IMR-90 (cell line): Measurements from ENCODE around the gene OR51A7. TPM values are rescaled to one million over a fixed set of nuclear protein-coding genes. Genes with fewer than 3 reads are reported as not detected.

Source experiments
- ATAC-seq: fragments of 200-7000 bp; cut with Tn5 transposase; 2 replicates; pipeline ENCODE4 v1.9.1; 2020; ENCODE audit warnings: low read depth, mild to moderate bottlenecking, moderate library complexity
- BruUV-seq: library from RNA; stranded (reverse); fragments of 400-500 nt; replicated peaks from 2 replicates; lab custom pipeline; 2021; lab: Mats Ljungman, UMichigan
- CTCF ChIA-PET: fragments of 300-600 bp; formaldehyde crosslinking; extraction: SDS; loops from one replicate; lab custom pipeline; 2021; ENCODE audit warnings: antibody characterized with exemption; lab: Yijun Ruan, JAX
- POLR2A ChIA-PET: fragments of 300-600 bp; sonication (Branson Sonifier 250); formaldehyde crosslinking; loops from one replicate; lab custom pipeline; 2022; ENCODE audit warnings: antibody characterized with exemption; ENCODE audit not compliant: unreplicated experiment; lab: Charles Lee
- DNase-seq: peaks from one replicate; pipeline ENCODE4 v3.0.0; 2013
- H2AFZ ChIP-seq: replicated peaks from 2 replicates; pipeline ENCODE3; 2013; ENCODE audit warnings: low read length, mild to moderate bottlenecking; ENCODE audit not compliant: poor library complexity
- H2AK5ac ChIP-seq: 2 replicates; pipeline ENCODE4 v1.6.1; 2013; ENCODE audit warnings: low read depth, low read length, inconsistent platforms
- H2AK9ac ChIP-seq: replicated peaks from 2 replicates; pipeline ENCODE3; 2013; ENCODE audit warnings: mild to moderate bottlenecking, low read depth, low read length, moderate library complexity; ENCODE audit not compliant: poor library complexity
- H2BK120ac ChIP-seq: 2 replicates; pipeline ENCODE4 v1.6.1; 2013; ENCODE audit warnings: low read depth, low read length, inconsistent platforms
- H2BK15ac ChIP-seq: 3 replicates; pipeline ENCODE4 v1.6.1; 2013; ENCODE audit warnings: low read depth, low read length, inconsistent platforms
- H2BK20ac ChIP-seq: 2 replicates; pipeline ENCODE4 v1.6.1; 2013; ENCODE audit warnings: low read depth, mild to moderate bottlenecking, inconsistent platforms, low read length, moderate library complexity
- H2BK5ac ChIP-seq: 2 replicates; pipeline ENCODE4 v1.6.1; 2013; ENCODE audit warnings: mild to moderate bottlenecking, low read depth, low read length, inconsistent platforms; ENCODE audit not compliant: poor library complexity, severe bottlenecking
- H3K14ac ChIP-seq: replicated peaks from 2 replicates; pipeline ENCODE4 v1.6.1; 2013; ENCODE audit warnings: low read depth, low read length, inconsistent platforms
- H3K18ac ChIP-seq: 2 replicates; pipeline ENCODE4 v1.6.1; 2013; ENCODE audit warnings: low read depth, low read length, control low read depth
- H3K23ac ChIP-seq: 2 replicates; pipeline ENCODE4 v1.6.1; 2013; ENCODE audit warnings: low read depth, low read length, inconsistent platforms
- H3K27ac ChIP-seq: 2 replicates; pipeline ENCODE4 v1.5.1; 2013; ENCODE audit warnings: mild to moderate bottlenecking, control low read depth, low read length; ENCODE audit not compliant: insufficient read depth
- H3K27me3 ChIP-seq: 2 replicates; pipeline ENCODE4 v1.6.1; 2013; ENCODE audit warnings: low read length; ENCODE audit not compliant: control insufficient read depth, insufficient read depth
- H3K36me3 ChIP-seq: 2 replicates; pipeline ENCODE4 v1.6.1; 2013; ENCODE audit warnings: low read length, mixed read lengths; ENCODE audit not compliant: control insufficient read depth, insufficient read depth
- H3K4ac ChIP-seq: 2 replicates; pipeline ENCODE4 v1.6.1; 2013; ENCODE audit warnings: low read depth, low read length, inconsistent platforms
- H3K4me1 ChIP-seq: 2 replicates; pipeline ENCODE4 v1.6.1; 2013; ENCODE audit warnings: low read length, mixed read lengths; ENCODE audit not compliant: control insufficient read depth, insufficient read depth
- H3K4me2 ChIP-seq: 2 replicates; pipeline ENCODE4 v1.6.1; 2013; ENCODE audit warnings: low read depth, mild to moderate bottlenecking, control low read depth, low read length, moderate library complexity
- H3K4me3 ChIP-seq: 2 replicates; pipeline ENCODE4 v1.5.1; 2013; ENCODE audit warnings: low read depth, mild to moderate bottlenecking, control low read depth, low read length, moderate library complexity; ENCODE audit not compliant: insufficient read depth
- H3K56ac ChIP-seq: 2 replicates; pipeline ENCODE4 v1.6.1; 2013; ENCODE audit warnings: low read length, inconsistent platforms; ENCODE audit not compliant: insufficient read depth; ENCODE audit errors: extremely low read depth
- H3K79me1 ChIP-seq, 2 experiments: 2 replicates each; pipeline ENCODE4 v1.6.1; 2013; ENCODE audit warnings: low read length in 2 of 2, inconsistent platforms in 1 of 2, low read depth in 1 of 2
- H3K9ac ChIP-seq: 2 replicates; pipeline ENCODE4 v1.6.1; 2013; ENCODE audit warnings: low read depth, low read length, control low read depth
- H3K9me1 ChIP-seq: 2 replicates; pipeline ENCODE4 v1.6.1; 2013; ENCODE audit warnings: low read length, inconsistent platforms; ENCODE audit not compliant: insufficient read depth
- H3K9me3 ChIP-seq: 2 replicates; pipeline ENCODE4 v1.6.1; 2013; ENCODE audit warnings: low read length; ENCODE audit not compliant: control insufficient read depth, insufficient read depth
- H4K20me1 ChIP-seq: 2 replicates; pipeline ENCODE4 v1.6.1; 2013; ENCODE audit warnings: low read length, inconsistent platforms; ENCODE audit not compliant: insufficient read depth
- H4K5ac ChIP-seq: 2 replicates; pipeline ENCODE4 v1.6.1; 2013; ENCODE audit warnings: mild to moderate bottlenecking, low read depth, low read length, control low read depth
- H4K8ac ChIP-seq, 2 experiments: 2 replicates each; pipeline ENCODE4 v1.6.1; 2013; ENCODE audit warnings: low read depth in 2 of 2, low read length in 2 of 2, control low read depth in 1 of 2, inconsistent platforms in 1 of 2
- H4K91ac ChIP-seq: 2 replicates; pipeline ENCODE4 v1.6.1; 2013; ENCODE audit warnings: low read depth, low read length, inconsistent platforms; ENCODE audit not compliant: insufficient read depth
- BHLHE40 ChIP-seq: fragments of 150-350 bp; IDR thresholded peaks from 2 replicates; pipeline ENCODE4 v1.6.1; 2016; ENCODE audit warnings: mild to moderate bottlenecking, low read depth, low read length
- CEBPB ChIP-seq: IDR thresholded peaks from 2 replicates; pipeline ENCODE4 v1.6.1; 2012; ENCODE audit warnings: low read depth, low read length, improper control_type of control experiment
- CHD1 ChIP-seq: IDR thresholded peaks from 2 replicates; pipeline ENCODE4 v1.6.1; 2012; ENCODE audit warnings: low read depth, low read length, improper control_type of control experiment
- FOS ChIP-seq: fragments of 150-350 bp; IDR thresholded peaks from 2 replicates; pipeline ENCODE4 v1.6.1; 2016; ENCODE audit warnings: low read depth, low read length
- MAFK ChIP-seq: IDR thresholded peaks from 2 replicates; pipeline ENCODE4 v1.6.1; 2012; ENCODE audit warnings: low read depth, low read length, improper control_type of control experiment
- MAZ ChIP-seq: IDR thresholded peaks from 2 replicates; pipeline ENCODE4 v1.6.1; 2012; ENCODE audit warnings: low read depth, mild to moderate bottlenecking, low read length, improper control_type of control experiment, moderate library complexity, borderline replicate concordance
- MXI1 ChIP-seq: IDR thresholded peaks from 2 replicates; pipeline ENCODE4 v1.6.1; 2012; ENCODE audit warnings: low read depth, mild to moderate bottlenecking, low read length, moderate library complexity, borderline replicate concordance
- POLR2A ChIP-seq: IDR thresholded peaks from 2 replicates; pipeline ENCODE4 v1.6.1; 2012; ENCODE audit warnings: mild to moderate bottlenecking, low read depth, low read length
- RAD21 ChIP-seq: IDR thresholded peaks from 2 replicates; pipeline ENCODE4 v1.6.1; 2012; ENCODE audit warnings: low read length, improper control_type of control experiment
- RCOR1 ChIP-seq: IDR thresholded peaks from 2 replicates; pipeline ENCODE4 v1.6.1; 2012; ENCODE audit warnings: mild to moderate bottlenecking, low read length, improper control_type of control experiment; ENCODE audit not compliant: insufficient replicate concordance
- RFX5 ChIP-seq: IDR thresholded peaks from 2 replicates; pipeline ENCODE4 v1.8.0; 2012; ENCODE audit warnings: low read depth, mild to moderate bottlenecking, low read length, moderate library complexity
- SMC3 ChIP-seq: fragments of 150-350 bp; IDR thresholded peaks from 2 replicates; pipeline ENCODE4 v1.6.1; 2016; ENCODE audit warnings: low read depth, mild to moderate bottlenecking, antibody characterized with exemption, low read length, moderate library complexity
- WGBS, 2 experiments: methylation state at CpG; one replicate each; pipeline versions ENCODE4 v1.1.5 to v1.1.7; 2013; ENCODE audit warnings: missing lambda C conversion rate in 2 of 2; ENCODE audit not compliant: insufficient read length in 1 of 2; ENCODE audit errors: extremely low coverage in 2 of 2; 5-methylcytosine and 5-hydroxymethylcytosine counted together
- dilution Hi-C: fragments of 300-500 bp; cut with HindIII; formaldehyde crosslinking; loops from one replicate; pipeline ENCODE4 v1.14.3; 2018; ENCODE audit warnings: low sequenced_read_pairs; ENCODE audit not compliant: unreplicated experiment
- in situ Hi-C: fragments of 300-500 bp; cut with MboI; formaldehyde crosslinking; loops from 3 replicates; pipeline ENCODE4 v1.14.3; 2019; ENCODE audit warnings: low sequenced_read_pairs, inconsistent platforms, mixed read lengths
- intact Hi-C: fragments of 100-400 bp; cut with micrococcal nuclease; formaldehyde crosslinking; loops from 2 replicates; pipeline ENCODE4 v1.10.0; 2022
- polyA plus RNA-seq, 3 experiments: library from polyadenylated mRNA; depleted of rRNA; stranded (reverse); fragments of >200 nt; gene quantifications; 2 replicates each; pipeline ENCODE4 v1.2.3, GENCODE V29; 2012; ENCODE audit warnings: low replicate concordance in 1 of 3
- total RNA-seq: library from RNA; depleted of rRNA; stranded (reverse); fragments of >200 nt; gene quantifications from 2 replicates; pipeline ENCODE4 v1.2.3, GENCODE V29; 2012
- TF ChIP-seq, protein P1 (sequence below): fragments of 150-350 bp; IDR thresholded peaks from 2 replicates; pipeline ENCODE4 v1.6.1; 2016; ENCODE audit warnings: low read depth, mild to moderate bottlenecking, low read length, moderate library complexity, borderline replicate concordance
- TF ChIP-seq, protein P2 (sequence below): fragments of 150-350 bp; IDR thresholded peaks from 2 replicates; pipeline ENCODE4 v1.6.1; 2017; ENCODE audit warnings: mild to moderate bottlenecking, antibody characterized with exemption, low read length, low read depth
- TF ChIP-seq, protein P3 (sequence below): conservative IDR thresholded peaks from 2 replicates; pipeline ENCODE4 v1.5.1; 2012; ENCODE audit warnings: mild to moderate bottlenecking, low read depth, low read length, improper control_type of control experiment

OR51A7 gene
- total and polyA plus RNA-seq, 2 of the 4 experiments (the other 2 are of a cell fraction), result not detected

DNA sequence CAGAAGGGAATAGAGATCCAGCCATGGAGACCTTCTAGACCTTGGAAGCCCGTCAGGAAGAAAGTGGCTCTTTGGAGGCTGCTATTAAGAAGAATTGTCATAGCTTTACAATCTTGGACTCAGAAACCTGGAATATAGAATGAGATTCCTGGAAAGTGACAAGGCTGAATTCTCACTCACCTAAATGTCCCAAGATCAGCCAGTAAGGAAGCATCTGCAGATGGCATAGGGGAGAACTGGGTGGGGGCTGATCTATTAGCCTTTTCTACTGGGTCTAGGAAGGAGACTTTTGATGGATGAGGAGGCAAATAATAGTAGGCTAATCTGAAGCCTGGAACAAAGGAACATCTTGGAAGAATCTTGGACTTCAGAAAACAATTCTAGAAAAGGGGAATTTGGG, 20.7 kb downstream of the OR51A7 start, which contains the start of gene OR51G1:
OR51G1 (minus strand) TSS at position 101 of the 400 bp plus-strand sequence; CDS start at position 101, 0 bp downstream.
- no peak within 1 kb of the TSS for H2AK5ac ChIP-seq
- H3K4me3 ChIP-seq, result no peak within 1 kb of the TSS
- H2AFZ ChIP-seq, result no peak within 1 kb of the TSS
- H2BK15ac ChIP-seq, result no peak within 1 kb of the TSS
- no peak within 1 kb of the TSS for H4K8ac ChIP-seq
- no peaks in the 10 kb centered on the region for H3K36me3 ChIP-seq
- dilution Hi-C loops, result no loop called here
- no TSS peak for BruUV-seq
- H3K56ac ChIP-seq, result no peak within 1 kb of the TSS
- WGBS, 2 experiments, result 60% methylated on average over 1 of the region's 1 CpG; no CpG with 5 or more reads in 1 of the 2 experiments
- CTCF ChIA-PET, result no interaction called here
- ATAC-seq, result no peak
- in situ Hi-C loops, result no loop called here
- no peak within 1 kb of the TSS for H3K18ac ChIP-seq
- H3K27me3 ChIP-seq, result no peaks in the 10 kb centered on the region
- intact Hi-C loops, result no loop called here
- no peaks in the 10 kb centered on the region for H3K79me1 ChIP-seq
- H2AK9ac ChIP-seq, result no peak within 1 kb of the TSS
- H3K4me1 ChIP-seq, result no peaks in the 10 kb centered on the region; the same call in 1 of the 2 replicates
- H3K14ac ChIP-seq, result no peak within 1 kb of the TSS
- no peak within 1 kb of the TSS for H3K27ac ChIP-seq
- H3K4me2 ChIP-seq, result no peak within 1 kb of the TSS
- H3K9ac ChIP-seq, result no peak within 1 kb of the TSS
- H2BK20ac ChIP-seq, result no peak within 1 kb of the TSS
- H3K4ac ChIP-seq, result no peak within 1 kb of the TSS
- TF ChIP-seq RCOR1 (no peak), MAFK (no peak), BHLHE40 (no peak), FOS (no peak), POLR2A (no peak), RAD21 (no peak), SMC3 (no peak), MAZ (no peak), RFX5 (no peak), CEBPB (no peak), CHD1 (no peak), MXI1 (no peak)
- TF ChIP-seq, protein P1, sequence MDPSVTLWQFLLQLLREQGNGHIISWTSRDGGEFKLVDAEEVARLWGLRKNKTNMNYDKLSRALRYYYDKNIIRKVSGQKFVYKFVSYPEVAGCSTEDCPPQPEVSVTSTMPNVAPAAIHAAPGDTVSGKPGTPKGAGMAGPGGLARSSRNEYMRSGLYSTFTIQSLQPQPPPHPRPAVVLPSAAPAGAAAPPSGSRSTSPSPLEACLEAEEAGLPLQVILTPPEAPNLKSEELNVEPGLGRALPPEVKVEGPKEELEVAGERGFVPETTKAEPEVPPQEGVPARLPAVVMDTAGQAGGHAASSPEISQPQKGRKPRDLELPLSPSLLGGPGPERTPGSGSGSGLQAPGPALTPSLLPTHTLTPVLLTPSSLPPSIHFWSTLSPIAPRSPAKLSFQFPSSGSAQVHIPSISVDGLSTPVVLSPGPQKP, result no peak
- TF ChIP-seq, protein P2, sequence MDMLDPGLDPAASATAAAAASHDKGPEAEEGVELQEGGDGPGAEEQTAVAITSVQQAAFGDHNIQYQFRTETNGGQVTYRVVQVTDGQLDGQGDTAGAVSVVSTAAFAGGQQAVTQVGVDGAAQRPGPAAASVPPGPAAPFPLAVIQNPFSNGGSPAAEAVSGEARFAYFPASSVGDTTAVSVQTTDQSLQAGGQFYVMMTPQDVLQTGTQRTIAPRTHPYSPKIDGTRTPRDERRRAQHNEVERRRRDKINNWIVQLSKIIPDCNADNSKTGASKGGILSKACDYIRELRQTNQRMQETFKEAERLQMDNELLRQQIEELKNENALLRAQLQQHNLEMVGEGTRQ, result no peak
- TF ChIP-seq, protein P3, sequence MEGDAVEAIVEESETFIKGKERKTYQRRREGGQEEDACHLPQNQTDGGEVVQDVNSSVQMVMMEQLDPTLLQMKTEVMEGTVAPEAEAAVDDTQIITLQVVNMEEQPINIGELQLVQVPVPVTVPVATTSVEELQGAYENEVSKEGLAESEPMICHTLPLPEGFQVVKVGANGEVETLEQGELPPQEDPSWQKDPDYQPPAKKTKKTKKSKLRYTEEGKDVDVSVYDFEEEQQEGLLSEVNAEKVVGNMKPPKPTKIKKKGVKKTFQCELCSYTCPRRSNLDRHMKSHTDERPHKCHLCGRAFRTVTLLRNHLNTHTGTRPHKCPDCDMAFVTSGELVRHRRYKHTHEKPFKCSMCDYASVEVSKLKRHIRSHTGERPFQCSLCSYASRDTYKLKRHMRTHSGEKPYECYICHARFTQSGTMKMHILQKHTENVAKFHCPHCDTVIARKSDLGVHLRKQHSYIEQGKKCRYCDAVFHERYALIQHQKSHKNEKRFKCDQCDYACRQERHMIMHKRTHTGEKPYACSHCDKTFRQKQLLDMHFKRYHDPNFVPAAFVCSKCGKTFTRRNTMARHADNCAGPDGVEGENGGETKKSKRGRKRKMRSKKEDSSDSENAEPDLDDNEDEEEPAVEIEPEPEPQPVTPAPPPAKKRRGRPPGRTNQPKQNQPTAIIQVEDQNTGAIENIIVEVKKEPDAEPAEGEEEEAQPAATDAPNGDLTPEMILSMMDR, result no peak
- no peak within 1 kb of the TSS for H2BK120ac ChIP-seq
- POLR2A ChIA-PET, result no interaction called here
- H2BK5ac ChIP-seq, result no peak within 1 kb of the TSS
- H4K91ac ChIP-seq, result no peak within 1 kb of the TSS
- H4K20me1 ChIP-seq, result no peaks in the 10 kb centered on the region
- no peak for DNase-seq
- H3K9me3 ChIP-seq, result no peaks in the 10 kb centered on the region
- H3K9me1 ChIP-seq, result no peaks in the 10 kb centered on the region
- H3K23ac ChIP-seq, result no peak within 1 kb of the TSS
- no peak within 1 kb of the TSS for H4K5ac ChIP-seq
